HG02938 (cell line): ENCODE data around the gene ADARB2.
"Not testable (repeated sequence)": the region's sequence is repeated elsewhere in the genome, so short reads cannot be mapped to it uniquely, and the experiment has no call there.

Experiments used
- ATAC-seq: cut with Tn5 transposase; IDR thresholded peaks from one replicate; pipeline ENCODE4 v1.9.1; 2021; ENCODE audit warnings: mild to moderate bottlenecking, moderate library complexity; ENCODE audit not compliant: unreplicated experiment

The ADARB2 gene

DNA sequence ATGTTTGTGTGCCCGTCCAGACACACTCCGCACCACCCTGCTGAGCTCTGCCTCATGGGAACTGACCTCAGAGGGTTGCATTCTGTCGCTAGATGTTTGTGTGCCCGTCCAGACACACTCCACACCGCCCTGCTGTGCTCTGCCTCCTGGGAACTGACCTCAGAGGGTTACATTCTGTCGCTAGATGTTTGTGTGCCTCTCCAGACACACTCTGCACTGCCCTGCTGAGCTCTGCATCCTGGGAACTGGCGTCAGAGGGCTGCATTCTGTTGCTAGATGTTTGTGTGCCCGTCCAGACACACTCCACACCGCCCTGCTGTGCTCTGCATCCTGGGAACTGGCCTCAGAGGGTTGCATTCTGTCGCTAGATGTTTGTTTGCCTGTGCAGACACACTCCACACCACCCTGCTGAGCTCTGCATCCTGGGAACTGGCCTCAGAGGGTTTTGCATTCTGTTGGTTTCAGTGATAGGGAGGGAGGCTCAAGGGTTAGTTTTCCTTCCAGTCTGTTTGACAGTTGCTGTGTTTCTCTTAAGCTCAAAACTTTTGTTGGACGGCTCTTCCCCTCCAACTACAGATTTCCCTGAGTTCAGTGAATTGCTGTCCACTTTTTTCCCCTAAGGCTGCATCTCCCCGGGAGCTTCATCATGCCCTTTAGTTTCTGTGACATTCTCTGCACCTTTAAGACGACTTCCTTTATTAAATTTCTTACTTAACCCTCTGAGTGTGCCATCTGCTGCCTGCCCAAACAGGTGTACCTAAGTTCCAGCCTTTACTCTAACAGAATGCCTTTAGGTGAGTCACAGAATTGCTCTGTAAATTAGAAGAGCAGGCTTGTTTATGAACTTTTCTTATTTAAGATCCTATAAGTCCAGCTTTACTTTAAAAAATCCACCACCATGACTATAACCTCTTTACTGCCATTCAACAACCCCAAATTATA lies 119.7 kb downstream of the ADARB2 start:
- ATAC-seq = not testable (repeated sequence)

DNA sequence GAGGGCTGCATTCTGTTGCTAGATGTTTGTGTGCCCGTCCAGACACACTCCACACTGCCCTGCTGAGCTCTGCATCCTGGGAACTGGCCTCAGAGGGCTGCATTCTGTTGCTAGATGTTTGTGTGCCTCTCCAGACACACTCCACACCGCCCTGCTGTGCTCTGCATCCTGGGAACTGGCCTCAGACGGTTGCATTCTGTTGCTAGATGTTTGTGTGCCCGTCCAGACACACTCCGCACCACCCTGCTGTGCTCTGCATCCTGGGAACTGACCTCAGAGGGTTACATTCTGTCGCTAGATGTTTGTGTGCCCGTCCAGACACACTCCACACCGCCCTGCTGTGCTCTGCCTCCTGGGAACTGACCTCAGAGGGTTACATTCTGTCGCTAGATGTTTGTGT lies 120.6 kb downstream of the ADARB2 start:
- not testable (repeated sequence) for ATAC-seq

- no peak for ATAC-seq
These were observed 122.0 kb downstream of the ADARB2 start for GRCh38 chr10:1615186-1615954.

- no peak for ATAC-seq
These were observed 123.8 kb downstream of the ADARB2 start for GRCh38 chr10:1613511-1613910.

GRCh38 chr10:1612908-1613307 lies 124.4 kb downstream of the ADARB2 start:
- ATAC-seq = no peak

DNA sequence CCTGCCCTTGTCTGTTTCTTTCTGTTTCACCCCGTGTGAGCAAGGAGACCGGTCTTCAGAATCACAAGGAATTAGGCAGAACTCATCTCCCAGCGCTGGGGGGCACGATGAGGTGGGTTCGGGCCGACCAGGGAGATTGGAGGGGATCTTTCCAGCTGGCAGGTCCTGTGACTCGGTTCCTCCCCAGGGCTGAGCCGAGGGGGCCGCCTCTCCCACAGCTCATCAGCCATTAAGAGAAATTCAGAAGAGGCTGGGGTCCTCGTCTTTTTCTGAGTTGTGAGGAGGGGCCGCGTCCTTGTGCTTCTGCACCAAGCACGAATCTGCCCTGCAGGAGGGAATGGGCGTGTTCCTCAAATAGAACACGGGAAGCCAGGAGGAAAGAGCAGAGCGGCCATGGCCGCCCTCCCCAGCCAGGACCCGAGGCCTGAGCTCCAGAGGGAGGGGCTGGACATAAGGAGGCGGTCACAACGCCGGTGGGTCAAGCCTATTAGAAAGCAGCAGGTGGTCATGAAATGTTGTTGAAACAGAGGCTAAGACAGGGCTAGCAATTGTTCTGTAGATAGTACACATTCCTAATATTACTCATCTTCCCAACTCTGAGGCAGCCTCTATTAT lies 125.3 kb downstream of the ADARB2 start:
- ATAC-seq = no peak

DNA sequence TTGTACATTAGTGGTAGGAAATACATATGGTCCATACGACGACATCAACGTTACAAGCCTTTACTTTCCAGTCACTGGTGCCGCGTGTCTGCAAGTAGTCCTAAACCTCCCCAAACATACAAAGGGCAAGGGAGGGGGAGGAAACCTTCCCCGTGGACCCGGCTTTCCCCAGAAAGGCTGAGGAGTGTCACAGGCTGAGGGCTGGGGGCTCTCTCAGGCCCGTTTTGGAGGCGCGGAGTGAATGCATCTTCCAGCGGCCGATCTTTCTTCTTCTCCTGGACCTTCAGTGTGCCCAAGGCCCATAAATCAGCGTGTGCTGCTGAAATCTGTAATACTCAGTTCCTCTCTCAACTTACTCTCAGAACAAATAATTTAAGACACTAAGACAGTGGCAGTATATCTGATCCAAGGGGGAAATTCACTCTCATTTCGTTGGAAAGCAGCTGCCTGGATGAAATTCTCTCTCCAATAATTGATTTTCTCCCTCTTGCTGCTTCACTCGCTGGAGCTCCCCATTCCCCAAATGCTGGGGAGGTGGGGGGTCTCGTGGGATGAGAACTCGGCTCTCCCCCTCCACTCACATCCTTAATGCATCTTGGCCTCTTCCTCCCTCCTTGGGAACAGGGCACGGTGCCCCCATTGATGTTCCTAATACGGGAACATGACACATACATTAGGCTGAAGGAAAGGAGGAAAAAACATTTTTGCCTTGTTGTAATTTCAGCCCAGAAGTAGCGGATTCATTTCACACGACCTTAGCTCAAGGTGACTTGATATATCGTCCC lies 126.1 kb downstream of the ADARB2 start:
- ATAC-seq = no peak

DNA sequence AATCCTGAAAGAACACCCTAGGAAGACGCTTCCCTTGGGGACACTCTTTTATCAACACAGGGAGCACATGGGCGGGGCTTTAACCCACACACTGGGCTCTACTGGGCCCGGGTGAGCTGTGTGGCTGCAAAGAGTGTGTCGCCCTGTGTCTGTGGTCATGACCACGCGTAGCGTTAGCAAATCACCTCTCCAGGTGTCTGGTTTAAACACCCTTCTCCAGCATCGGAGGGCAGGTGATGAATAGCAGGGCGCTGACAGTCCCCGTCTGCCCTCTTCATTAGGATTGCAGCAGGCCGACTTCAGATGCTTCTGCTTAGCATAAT lies 127.7 kb downstream of the ADARB2 start:
- ATAC-seq = no peak

DNA sequence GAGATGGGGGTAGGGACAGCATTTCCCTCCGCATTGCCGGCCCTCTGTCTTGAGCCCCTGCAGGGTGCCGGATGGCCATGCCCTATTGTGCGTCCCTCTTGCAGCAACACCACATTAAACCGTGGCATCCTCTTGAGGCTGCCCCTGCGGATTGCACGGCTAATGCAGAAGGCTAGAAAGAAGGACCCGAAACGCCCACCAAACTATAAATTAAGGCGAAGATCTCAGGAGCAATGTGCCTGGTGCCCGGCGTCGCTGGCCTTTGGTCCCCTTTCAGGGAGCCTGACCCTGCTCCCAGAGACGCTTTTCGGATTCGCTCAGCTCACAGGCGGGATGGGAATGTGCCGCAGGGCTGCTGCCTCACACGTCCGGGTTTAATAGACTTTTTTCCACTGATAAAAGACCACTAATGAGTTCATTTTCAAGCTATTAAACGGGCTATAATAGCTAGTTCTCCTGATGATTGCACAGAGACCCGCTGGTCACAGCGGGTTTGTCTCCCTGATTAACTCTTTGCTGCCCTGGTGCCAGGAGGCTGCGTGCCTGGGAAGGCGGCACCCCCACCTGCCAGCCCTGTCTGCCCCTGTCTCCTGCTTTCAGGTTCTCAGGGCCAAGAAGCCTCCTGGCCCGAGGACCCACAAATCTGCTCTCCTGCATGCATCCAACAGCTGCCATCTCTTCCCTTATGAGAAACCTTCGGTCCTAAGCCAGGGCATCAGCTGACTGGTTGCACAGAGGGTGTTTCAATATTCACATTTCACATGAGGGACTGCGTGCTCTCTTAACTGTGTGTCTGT lies 128.3 kb downstream of the ADARB2 start:
- no peak for ATAC-seq

- ATAC-seq = no peak
These were observed 128.9 kb downstream of the ADARB2 start for GRCh38 chr10:1608408-1608807.

- no peak for ATAC-seq
These were observed 129.9 kb downstream of the ADARB2 start for GRCh38 chr10:1607466-1607865.

GRCh38 chr10:1605999-1606940 lies 131.1 kb downstream of the ADARB2 start:
- no peak for ATAC-seq

- no peak for ATAC-seq
These were observed 132.2 kb downstream of the ADARB2 start for GRCh38 chr10:1605121-1605520.

- ATAC-seq = no peak
These were observed 133.1 kb downstream of the ADARB2 start for GRCh38 chr10:1604246-1604645.

DNA sequence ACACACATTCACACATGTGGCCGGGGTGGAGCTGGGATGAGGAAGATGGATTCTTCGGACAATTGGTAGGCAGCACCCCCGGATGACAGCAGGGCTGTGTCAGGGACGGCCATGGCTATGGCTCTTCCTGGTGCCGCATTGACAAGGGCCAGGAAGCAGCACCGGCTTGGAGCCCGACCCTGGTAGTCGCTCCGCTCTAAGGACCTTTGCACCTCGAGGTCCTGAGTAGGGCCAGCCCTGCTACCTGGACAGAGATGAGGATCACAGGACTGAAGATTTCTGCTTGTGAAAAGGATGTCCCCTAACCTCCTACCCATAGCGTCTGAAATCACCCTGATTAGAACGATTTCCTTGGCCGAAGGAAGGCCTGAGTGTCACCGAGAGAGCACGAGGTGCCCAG lies 134.1 kb downstream of the ADARB2 start:
- ATAC-seq = no peak

DNA sequence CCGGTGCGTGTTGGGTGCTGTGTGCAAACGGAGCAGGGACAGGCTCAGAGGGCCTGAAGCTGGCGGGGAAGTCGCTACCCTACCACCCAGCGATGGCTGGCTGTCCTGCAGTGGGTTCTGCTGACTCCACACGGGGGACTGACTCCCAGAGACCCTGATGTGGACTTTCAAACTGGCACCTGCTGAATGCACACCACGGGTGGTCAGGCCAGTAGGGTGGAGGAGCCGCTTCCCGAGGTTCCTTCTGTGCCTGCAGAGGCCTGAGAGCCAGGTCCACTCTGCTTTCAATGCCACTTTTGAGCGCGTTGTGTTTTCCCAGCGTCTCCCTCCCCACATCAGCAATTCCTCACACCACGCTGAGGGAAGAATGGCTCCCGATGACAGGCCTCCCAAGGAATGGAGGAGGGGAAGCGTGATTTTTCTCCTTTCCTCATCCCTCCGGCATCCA lies 135.3 kb downstream of the ADARB2 start:
- ATAC-seq = no peak

DNA sequence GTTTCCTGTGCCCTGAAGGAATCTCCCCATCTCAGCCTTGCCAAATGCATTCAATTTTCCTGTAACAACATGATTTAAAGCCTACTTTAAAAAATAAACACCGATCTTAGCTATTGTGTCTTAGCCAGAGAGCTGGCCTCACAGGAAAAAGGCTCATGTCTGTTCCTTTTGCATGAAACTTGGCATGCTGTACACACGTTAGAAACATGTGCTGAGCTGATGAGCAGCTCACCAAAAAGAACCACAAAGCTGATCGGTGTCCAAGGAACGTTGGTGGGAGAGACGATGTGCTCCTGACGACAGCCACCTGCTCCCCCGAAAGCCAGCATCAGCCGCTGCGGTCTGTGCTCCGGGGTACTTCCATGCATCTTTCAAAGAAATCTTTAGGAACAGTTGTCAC lies 135.9 kb downstream of the ADARB2 start:
- ATAC-seq = no peak

GRCh38 chr10:1600861-1601260 lies 136.5 kb downstream of the ADARB2 start:
- ATAC-seq = no peak
